CD14-positive monocyte (primary cell): ENCODE results near the gene OR51V1. TPM values are rescaled to one million over a fixed set of nuclear protein-coding genes. Genes with fewer than 3 reads are reported as not detected.

Experiments used
- DNase-seq, 3 donors: peaks; one replicate each; pipeline ENCODE4 v3.0.0-alpha.2; 2011 to 2022
- H2AFZ ChIP-seq: 2 replicates; pipeline ENCODE4 v1.6.0; 2012; ENCODE audit warnings: mild to moderate bottlenecking, low read depth, low read length, inconsistent platforms; ENCODE audit not compliant: insufficient read depth, poor library complexity, severe bottlenecking
- H3K27ac ChIP-seq, 2 donors: 1 replicate in 1 of 2; 2 replicates in 1 of 2; pipeline ENCODE4 v1.5.1; 2012 to 2013; ENCODE audit warnings: low read length in 2 of 2, control low read depth in 1 of 2, inconsistent platforms in 1 of 2, low read depth in 1 of 2, mild to moderate bottlenecking in 1 of 2
- H3K27me3 ChIP-seq, 2 donors: one replicate each; pipeline versions ENCODE4 v1.6.0 to v1.6.1; 2011 to 2013; ENCODE audit warnings: low read length in 2 of 2; ENCODE audit not compliant: control insufficient read depth in 2 of 2, insufficient read depth in 2 of 2
- H3K36me3 ChIP-seq, 2 donors: replicated peaks in 1 of 2; 1 replicate in 1 of 2; 2 replicates in 1 of 2; pipeline versions ENCODE4 v1.5.1 to v1.6.1; 2012 to 2013; ENCODE audit warnings: low read length in 2 of 2, control low read depth in 1 of 2, inconsistent platforms in 1 of 2, mild to moderate bottlenecking in 1 of 2; ENCODE audit not compliant: insufficient read depth in 2 of 2, control insufficient read depth in 1 of 2
- H3K4me1 ChIP-seq, 2 donors: 1 replicate in 1 of 2; 2 replicates in 1 of 2; pipeline versions ENCODE4 v1.5.1 to v1.6.1; 2012 to 2013; ENCODE audit warnings: low read length in 2 of 2, control low read depth in 1 of 2, inconsistent platforms in 1 of 2, mild to moderate bottlenecking in 1 of 2, moderate library complexity in 1 of 2; ENCODE audit not compliant: insufficient read depth in 2 of 2, control insufficient read depth in 1 of 2
- H3K4me2 ChIP-seq: replicated peaks from 2 replicates; pipeline ENCODE3; 2012; ENCODE audit warnings: low read length, moderate library complexity, mild to moderate bottlenecking; ENCODE audit not compliant: poor library complexity, severe bottlenecking; ENCODE audit errors: extremely low read depth
- H3K4me3 ChIP-seq, 3 experiments: fragments of 200-600 bp in 1 of 3; sonication (generic) in 1 of 3; replicated peaks in 1 of 3; 1 replicate in 2 of 3; 2 replicates in 1 of 3; pipeline ENCODE4 v1.5.1; 2011 to 2013; ENCODE audit warnings: low read length in 3 of 3, mild to moderate bottlenecking in 3 of 3, control low read depth in 2 of 3, low read depth in 2 of 3, inconsistent platforms in 1 of 3, moderate library complexity in 1 of 3
- H3K79me2 ChIP-seq: 2 replicates; pipeline ENCODE4 v1.6.0; 2012; ENCODE audit warnings: mild to moderate bottlenecking, control low read depth, inconsistent platforms, low read length, moderate library complexity; ENCODE audit not compliant: insufficient read depth
- H3K9ac ChIP-seq: 2 replicates; pipeline ENCODE4 v1.6.0; 2017; ENCODE audit warnings: low read length, mild to moderate bottlenecking; ENCODE audit not compliant: insufficient read depth, poor library complexity, severe bottlenecking
- H3K9me3 ChIP-seq, 2 donors: replicated peaks in 1 of 2; 1 replicate in 1 of 2; 2 replicates in 1 of 2; pipeline versions ENCODE4 v1.5.1 to v1.6.1; 2012 to 2013; ENCODE audit warnings: low read length in 2 of 2, control low read depth in 1 of 2; ENCODE audit not compliant: control insufficient read depth in 1 of 2, insufficient read depth in 1 of 2
- H4K20me1 ChIP-seq: 2 replicates; pipeline ENCODE4 v1.6.0; 2012; ENCODE audit warnings: mild to moderate bottlenecking, low read length, control low read depth, moderate library complexity; ENCODE audit not compliant: insufficient read depth
- H3K27ac Mint-ChIP-seq, 7 donors: one replicate each; pipeline ENCODE4 v1.8.0; 2020; ENCODE audit warnings: mild to moderate bottlenecking in 7 of 7, mixed read lengths in 7 of 7, moderate library complexity in 6 of 7, inconsistent platforms in 2 of 7
- H3K27me3 Mint-ChIP-seq, 3 donors: one replicate each; pipeline ENCODE4 v1.8.0; 2021 to 2022; ENCODE audit warnings: low read depth in 3 of 3, mild to moderate bottlenecking in 3 of 3, mixed read lengths in 3 of 3, moderate library complexity in 3 of 3, inconsistent platforms in 1 of 3
- H3K36me3 Mint-ChIP-seq, 2 donors: one replicate each; pipeline ENCODE4 v1.8.0; 2020; ENCODE audit warnings: mixed read lengths in 2 of 2, inconsistent platforms in 1 of 2, mild to moderate bottlenecking in 1 of 2
- H3K4me1 Mint-ChIP-seq: one replicate; pipeline ENCODE4 v1.8.0; 2020; ENCODE audit warnings: mild to moderate bottlenecking, mixed read lengths
- H3K4me3 Mint-ChIP-seq, 2 donors: one replicate each; pipeline ENCODE4 v1.8.0; 2020; ENCODE audit warnings: mild to moderate bottlenecking in 2 of 2, mixed read lengths in 2 of 2, moderate library complexity in 1 of 2
- H3K9me3 Mint-ChIP-seq, 7 donors: one replicate each; pipeline ENCODE4 v1.8.0; 2020 to 2022; ENCODE audit warnings: mixed read lengths in 7 of 7, mild to moderate bottlenecking in 6 of 7, moderate library complexity in 6 of 7, inconsistent platforms in 2 of 7
- WGBS: methylation state at CpG from one replicate; pipeline ENCODE4 v1.1.5; 2013; ENCODE audit warnings: missing lambda C conversion rate; ENCODE audit not compliant: insufficient coverage; 5-methylcytosine and 5-hydroxymethylcytosine counted together
- intact Hi-C, 2 donors: fragments of 100-400 bp; cut with micrococcal nuclease; formaldehyde crosslinking; loops; one replicate each; pipeline versions ENCODE4 v1.15.0 to v1.15.1; 2023
- polyA plus RNA-seq, 3 donors: library from polyadenylated mRNA; depleted of rRNA in 1 of 3; unstranded in 2 of 3; stranded (reverse) in 1 of 3; fragments of 300-500 nt in 2 of 3; fragments of >200 nt in 1 of 3; fragmentation: Illumina TruSeq in 2 of 3; gene quantifications; 1 replicate in 2 of 3; 2 replicates in 1 of 3; pipeline ENCODE4 v1.2.3, GENCODE V29; 2012 to 2021
- TF ChIP-seq, protein P1 (sequence below): fragments of 200-600 bp; IDR thresholded peaks from one replicate; pipeline ENCODE4 v1.8.0; 2022; ENCODE audit warnings: antibody characterized with exemption, mild to moderate bottlenecking

The OR51V1 gene
- polyA plus RNA-seq, 3 donors: not detected

DNA sequence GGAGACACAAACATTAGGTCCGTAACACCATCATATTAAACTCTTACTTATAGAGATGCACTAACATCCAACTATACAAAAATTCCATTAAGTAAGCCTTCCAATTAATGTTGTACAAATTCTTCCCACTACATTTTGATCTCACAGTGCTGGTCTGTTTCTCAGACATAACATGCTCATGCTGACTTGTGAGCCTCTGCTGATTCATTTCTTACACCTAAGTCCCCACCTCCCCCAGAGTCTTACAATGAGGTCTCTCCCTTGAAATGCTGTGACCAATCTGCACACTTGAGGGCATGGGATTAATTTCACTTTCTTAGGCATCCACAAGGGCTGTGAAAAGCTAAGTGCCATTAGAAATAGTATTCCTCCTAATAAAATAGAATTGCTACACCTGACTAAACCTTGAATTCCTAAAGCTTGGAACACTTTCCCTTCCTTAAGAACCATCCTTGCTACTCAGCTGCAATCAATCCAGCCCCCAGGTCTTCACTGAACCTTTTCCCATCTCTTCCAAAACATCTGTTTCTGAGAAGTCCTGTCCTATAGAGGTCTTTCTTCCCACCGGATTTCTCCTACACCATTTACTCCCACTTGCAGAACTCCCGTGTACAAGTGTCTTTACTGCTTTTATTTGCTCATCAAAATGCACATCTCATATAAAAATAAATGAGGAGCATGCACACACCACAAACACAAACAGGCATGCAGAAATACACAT, 47.1 kb upstream of the OR51V1 start:
- intact Hi-C loops: no loop called here
- no peak overlapping the region for H3K4me2 ChIP-seq
- no peaks in the 10 kb centered on the region for H3K9me3 ChIP-seq
- H2AFZ ChIP-seq: no peak overlapping the region
- no peaks in the 10 kb centered on the region for H3K79me2 ChIP-seq
- TF ChIP-seq, protein P1, sequence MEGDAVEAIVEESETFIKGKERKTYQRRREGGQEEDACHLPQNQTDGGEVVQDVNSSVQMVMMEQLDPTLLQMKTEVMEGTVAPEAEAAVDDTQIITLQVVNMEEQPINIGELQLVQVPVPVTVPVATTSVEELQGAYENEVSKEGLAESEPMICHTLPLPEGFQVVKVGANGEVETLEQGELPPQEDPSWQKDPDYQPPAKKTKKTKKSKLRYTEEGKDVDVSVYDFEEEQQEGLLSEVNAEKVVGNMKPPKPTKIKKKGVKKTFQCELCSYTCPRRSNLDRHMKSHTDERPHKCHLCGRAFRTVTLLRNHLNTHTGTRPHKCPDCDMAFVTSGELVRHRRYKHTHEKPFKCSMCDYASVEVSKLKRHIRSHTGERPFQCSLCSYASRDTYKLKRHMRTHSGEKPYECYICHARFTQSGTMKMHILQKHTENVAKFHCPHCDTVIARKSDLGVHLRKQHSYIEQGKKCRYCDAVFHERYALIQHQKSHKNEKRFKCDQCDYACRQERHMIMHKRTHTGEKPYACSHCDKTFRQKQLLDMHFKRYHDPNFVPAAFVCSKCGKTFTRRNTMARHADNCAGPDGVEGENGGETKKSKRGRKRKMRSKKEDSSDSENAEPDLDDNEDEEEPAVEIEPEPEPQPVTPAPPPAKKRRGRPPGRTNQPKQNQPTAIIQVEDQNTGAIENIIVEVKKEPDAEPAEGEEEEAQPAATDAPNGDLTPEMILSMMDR: no peak
- 80% methylated on average over 1 of the region's 3 CpGs for WGBS
- no peak for DNase-seq
- no peak overlapping the region for H3K27ac ChIP-seq
- Mint-ChIP-seq H3K4me3 (no peak overlapping the region), H3K27ac (no peak overlapping the region), H3K4me1 (no peaks in the 10 kb centered on the region), H3K9me3 (peaks cover 0 to 2% (median 0%) of the 10 kb centered on the region in 7 donors), H3K27me3 (peaks cover 0 to 2% (median 0%) of the 10 kb centered on the region in 3 donors), H3K36me3 (no peaks in the 10 kb centered on the region)
- H3K4me3 ChIP-seq: no peak overlapping the region
- H3K4me1 ChIP-seq: no peaks in the 10 kb centered on the region
- no peaks in the 10 kb centered on the region for H3K27me3 ChIP-seq
- H3K36me3 ChIP-seq: no peaks in the 10 kb centered on the region
- H3K9ac ChIP-seq: no peak overlapping the region
- H4K20me1 ChIP-seq: no peaks in the 10 kb centered on the region

- no peaks in the 10 kb centered on the region for H3K36me3 ChIP-seq
- no peak overlapping the region for H3K27ac ChIP-seq
- TF ChIP-seq, protein P1: no peak
- peaks cover 0 to 2% (median 0%) of the 10 kb centered on the region in 3 donors for H3K27me3 Mint-ChIP-seq
- no peak for DNase-seq
- WGBS: 17% methylated on average over 1 of the region's 6 CpGs
- no peaks in the 10 kb centered on the region for H3K4me1 ChIP-seq
- H3K27ac Mint-ChIP-seq: no peak overlapping the region
- no peak overlapping the region for H3K4me3 ChIP-seq
- H3K9ac ChIP-seq: no peak overlapping the region
- intact Hi-C loops: no loop called here
- no peaks in the 10 kb centered on the region for H3K79me2 ChIP-seq
- H3K36me3 Mint-ChIP-seq: no peaks in the 10 kb centered on the region
- H3K9me3 ChIP-seq: no peaks in the 10 kb centered on the region
- H3K27me3 ChIP-seq: no peaks in the 10 kb centered on the region
- H3K4me2 ChIP-seq: no peak overlapping the region
- H3K4me1 Mint-ChIP-seq: no peaks in the 10 kb centered on the region
- H2AFZ ChIP-seq: no peak overlapping the region
- H3K9me3 Mint-ChIP-seq: peaks cover 0 to 2% (median 0%) of the 10 kb centered on the region in 7 donors
- H4K20me1 ChIP-seq: no peaks in the 10 kb centered on the region
- H3K4me3 Mint-ChIP-seq: no peak overlapping the region
Observed at GRCh38 chr11:5246772-5247471, 46.4 kb upstream of the OR51V1 start.
